Measurements from ENCODE around the gene LPAR1. TPM values are rescaled to one million over a fixed set of nuclear protein-coding genes. Genes with fewer than 3 reads are reported as not detected.
A peak's percentile ranks its signal among the peaks of the same experiment; 100 is the strongest.

Gene LPAR1
- total RNA-seq, 1 donor from 2014 or later: 36.0 TPM

DNA sequence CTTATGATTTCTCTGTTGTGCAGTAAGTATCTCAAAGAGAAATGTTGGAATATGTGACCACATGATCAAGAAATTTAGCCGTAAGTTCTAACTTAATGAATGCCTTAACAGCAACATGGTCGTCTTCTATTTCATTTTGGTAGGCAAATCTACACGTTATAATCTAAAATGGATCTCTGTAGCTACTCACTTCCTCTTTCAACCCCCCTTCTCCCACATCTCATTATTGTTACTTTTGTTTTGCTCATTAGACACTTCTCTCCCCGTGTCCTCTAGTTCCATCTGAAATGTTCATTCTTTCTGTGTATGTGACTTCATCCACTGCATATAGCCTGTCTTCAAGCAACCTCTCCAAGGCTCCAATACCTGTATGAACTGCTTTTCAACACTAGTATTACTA is 27.1 kb upstream of the LPAR1 start:
- Histone ChIP-seq H3K9ac (no peak overlapping the region), H4K20me1 (ENCODE audit: low read depth) (no peaks in the 10 kb centered on the region), H3K9me3 (ENCODE audit: low read depth) (no peaks in the 10 kb centered on the region), H3K4me1 (peaks cover 6% of the 10 kb centered on the region), H3K79me2 (ENCODE audit: low read depth) (no peaks in the 10 kb centered on the region), H3K36me3 (no peaks in the 10 kb centered on the region), H3K4me3 (no peak overlapping the region), H3K4me2 (no peak overlapping the region), H3K27ac (no peak overlapping the region), H3K27me3 (no peaks in the 10 kb centered on the region), H2AFZ (replicated peaks) (no peak overlapping the region), H3F3A (ENCODE audit: low read depth) (no peaks in the 10 kb centered on the region)
- Mint-ChIP-seq H3K36me3 (no peaks in the 10 kb centered on the region), H3K4me3 (no peak overlapping the region), H3K27me3 (ENCODE audit: insufficient read depth, low read depth) (peaks cover 1% of the 10 kb centered on the region), H3K9me3 (no peaks in the 10 kb centered on the region), H3K27ac (no peak overlapping the region), H3K4me1 (peaks cover 7% of the 10 kb centered on the region)
- no peak for TF ChIP-seq EZH2phosphoT487 (IDR thresholded peaks at IDR 0.05)
- DNase-seq (ENCODE audit: low spot score): no peak

- no peak overlapping the region for H3K27ac Mint-ChIP-seq
- no peak overlapping the region for H3K27ac ChIP-seq
- no peaks in the 10 kb centered on the region for H3F3A ChIP-seq (ENCODE audit: low read depth)
- H3K27me3 ChIP-seq: no peaks in the 10 kb centered on the region
- no peaks in the 10 kb centered on the region for H3K36me3 ChIP-seq
- H3K4me3 ChIP-seq: no peak overlapping the region
- no peak for TF ChIP-seq EZH2phosphoT487 (IDR thresholded peaks at IDR 0.05)
- TF ChIP-seq EZH2 (IDR thresholded peaks at IDR 0.05): no peak
- no peak for TF ChIP-seq CTCF (IDR thresholded peaks at IDR 0.05)
- no peaks in the 10 kb centered on the region for H3K9me3 ChIP-seq (ENCODE audit: low read depth)
- H3K27me3 Mint-ChIP-seq (ENCODE audit: insufficient read depth, low read depth): peaks cover 4% of the 10 kb centered on the region
- peaks cover 7% of the 10 kb centered on the region for H3K4me1 Mint-ChIP-seq
- H3K4me3 Mint-ChIP-seq: no peak overlapping the region
- H3K4me2 ChIP-seq: no peak overlapping the region
- H3K36me3 Mint-ChIP-seq: no peaks in the 10 kb centered on the region
- peak overlapping the region; percentile 54 for H2AFZ ChIP-seq (replicated peaks)
- no peak for DNase-seq (ENCODE audit: low spot score)
- H3K9ac ChIP-seq: no peak overlapping the region
- H3K79me2 ChIP-seq (ENCODE audit: low read depth): no peaks in the 10 kb centered on the region
- no peaks in the 10 kb centered on the region for H4K20me1 ChIP-seq (ENCODE audit: low read depth)
- H3K9me3 Mint-ChIP-seq: no peaks in the 10 kb centered on the region
- peaks cover 6% of the 10 kb centered on the region for H3K4me1 ChIP-seq
Measured at GRCh38 chr9:111064160-111064837, 26.0 kb upstream of the LPAR1 start.

DNA sequence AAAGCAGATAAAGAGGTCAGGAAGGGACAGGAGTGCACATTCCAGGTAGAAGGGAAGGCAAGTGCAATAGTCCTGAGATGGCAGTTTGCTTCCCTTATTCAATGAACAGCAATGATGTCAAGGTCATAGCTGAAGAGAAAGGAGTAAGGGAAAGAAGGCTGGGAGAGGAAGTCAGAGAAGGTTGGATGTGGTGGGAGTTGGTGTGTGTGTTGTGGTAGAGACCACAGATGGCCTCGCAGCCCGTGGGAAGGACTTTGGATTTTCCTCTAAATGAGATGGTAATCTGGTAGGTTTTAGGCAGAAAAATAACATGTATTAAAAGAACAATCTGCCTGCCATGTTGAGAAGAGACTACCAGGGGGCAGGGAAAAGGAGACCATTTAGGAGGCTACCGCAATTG is 25.1 kb upstream of the LPAR1 start:
- Histone ChIP-seq H3K4me3 (no peak overlapping the region), H3K36me3 (no peaks in the 10 kb centered on the region), H3K4me2 (no peak overlapping the region), H3F3A (ENCODE audit: low read depth) (no peaks in the 10 kb centered on the region), H3K27ac (no peak overlapping the region), H3K4me1 (peaks cover 6% of the 10 kb centered on the region), H3K9ac (no peak overlapping the region), H3K79me2 (ENCODE audit: low read depth) (no peaks in the 10 kb centered on the region), H3K27me3 (no peaks in the 10 kb centered on the region), H2AFZ (replicated peaks) (no peak overlapping the region), H4K20me1 (ENCODE audit: low read depth) (no peaks in the 10 kb centered on the region), H3K9me3 (ENCODE audit: low read depth) (no peaks in the 10 kb centered on the region)
- DNase-seq (ENCODE audit: low spot score): no peak
- peaks cover 7% of the 10 kb centered on the region for H3K4me1 Mint-ChIP-seq
- no peaks in the 10 kb centered on the region for H3K9me3 Mint-ChIP-seq
- no peak overlapping the region for H3K27ac Mint-ChIP-seq
- H3K4me3 Mint-ChIP-seq: no peak overlapping the region
- H3K27me3 Mint-ChIP-seq (ENCODE audit: insufficient read depth, low read depth): peaks cover 4% of the 10 kb centered on the region
- no peak for TF ChIP-seq EZH2phosphoT487 (IDR thresholded peaks at IDR 0.05)
- TF ChIP-seq EZH2 (IDR thresholded peaks at IDR 0.05): no peak
- TF ChIP-seq CTCF (IDR thresholded peaks at IDR 0.05): no peak
- H3K36me3 Mint-ChIP-seq: no peaks in the 10 kb centered on the region

- H3K36me3 Mint-ChIP-seq: no peaks in the 10 kb centered on the region
- Histone ChIP-seq H3K9me3 (ENCODE audit: low read depth) (no peaks in the 10 kb centered on the region), H2AFZ (replicated peaks) (no peak overlapping the region), H3K4me1 (no peaks in the 10 kb centered on the region), H3K4me3 (no peak overlapping the region), H3K27ac (no peak overlapping the region), H4K20me1 (ENCODE audit: low read depth) (no peaks in the 10 kb centered on the region), H3K36me3 (no peaks in the 10 kb centered on the region), H3K9ac (no peak overlapping the region), H3K79me2 (ENCODE audit: low read depth) (no peaks in the 10 kb centered on the region), H3K4me2 (no peak overlapping the region), H3K27me3 (no peaks in the 10 kb centered on the region), H3F3A (ENCODE audit: low read depth) (no peaks in the 10 kb centered on the region)
- no peak for DNase-seq (ENCODE audit: low spot score)
- no peaks in the 10 kb centered on the region for H3K4me1 Mint-ChIP-seq
- no peak overlapping the region for H3K4me3 Mint-ChIP-seq
- peaks cover 7% of the 10 kb centered on the region for H3K9me3 Mint-ChIP-seq
- peaks cover 5% of the 10 kb centered on the region for H3K27me3 Mint-ChIP-seq (ENCODE audit: insufficient read depth, low read depth)
- H3K27ac Mint-ChIP-seq: no peak overlapping the region
- no peak for TF ChIP-seq EZH2 (IDR thresholded peaks at IDR 0.05)
- TF ChIP-seq EZH2phosphoT487 (IDR thresholded peaks at IDR 0.05): no peak
- TF ChIP-seq CTCF (IDR thresholded peaks at IDR 0.05): no peak
Measured at GRCh38 chr9:111058166-111058565, 19.9 kb upstream of the LPAR1 start.
